DMS153 (cell line): ENCODE measurements around the gene P2RX4.
A peak's percentile ranks its signal among the peaks of the same experiment; 100 is the strongest.
"Not testable (repeated sequence)": the region's sequence is repeated elsewhere in the genome, so short reads cannot be mapped to it uniquely, and the experiment has no call there.

Experiments
- DNase-seq: peaks from one replicate; lab custom pipeline; 2025; lab: John Stamatoyannopoulos, UW

Gene P2RX4, protein sequence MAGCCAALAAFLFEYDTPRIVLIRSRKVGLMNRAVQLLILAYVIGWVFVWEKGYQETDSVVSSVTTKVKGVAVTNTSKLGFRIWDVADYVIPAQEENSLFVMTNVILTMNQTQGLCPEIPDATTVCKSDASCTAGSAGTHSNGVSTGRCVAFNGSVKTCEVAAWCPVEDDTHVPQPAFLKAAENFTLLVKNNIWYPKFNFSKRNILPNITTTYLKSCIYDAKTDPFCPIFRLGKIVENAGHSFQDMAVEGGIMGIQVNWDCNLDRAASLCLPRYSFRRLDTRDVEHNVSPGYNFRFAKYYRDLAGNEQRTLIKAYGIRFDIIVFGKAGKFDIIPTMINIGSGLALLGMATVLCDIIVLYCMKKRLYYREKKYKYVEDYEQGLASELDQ

DNA sequence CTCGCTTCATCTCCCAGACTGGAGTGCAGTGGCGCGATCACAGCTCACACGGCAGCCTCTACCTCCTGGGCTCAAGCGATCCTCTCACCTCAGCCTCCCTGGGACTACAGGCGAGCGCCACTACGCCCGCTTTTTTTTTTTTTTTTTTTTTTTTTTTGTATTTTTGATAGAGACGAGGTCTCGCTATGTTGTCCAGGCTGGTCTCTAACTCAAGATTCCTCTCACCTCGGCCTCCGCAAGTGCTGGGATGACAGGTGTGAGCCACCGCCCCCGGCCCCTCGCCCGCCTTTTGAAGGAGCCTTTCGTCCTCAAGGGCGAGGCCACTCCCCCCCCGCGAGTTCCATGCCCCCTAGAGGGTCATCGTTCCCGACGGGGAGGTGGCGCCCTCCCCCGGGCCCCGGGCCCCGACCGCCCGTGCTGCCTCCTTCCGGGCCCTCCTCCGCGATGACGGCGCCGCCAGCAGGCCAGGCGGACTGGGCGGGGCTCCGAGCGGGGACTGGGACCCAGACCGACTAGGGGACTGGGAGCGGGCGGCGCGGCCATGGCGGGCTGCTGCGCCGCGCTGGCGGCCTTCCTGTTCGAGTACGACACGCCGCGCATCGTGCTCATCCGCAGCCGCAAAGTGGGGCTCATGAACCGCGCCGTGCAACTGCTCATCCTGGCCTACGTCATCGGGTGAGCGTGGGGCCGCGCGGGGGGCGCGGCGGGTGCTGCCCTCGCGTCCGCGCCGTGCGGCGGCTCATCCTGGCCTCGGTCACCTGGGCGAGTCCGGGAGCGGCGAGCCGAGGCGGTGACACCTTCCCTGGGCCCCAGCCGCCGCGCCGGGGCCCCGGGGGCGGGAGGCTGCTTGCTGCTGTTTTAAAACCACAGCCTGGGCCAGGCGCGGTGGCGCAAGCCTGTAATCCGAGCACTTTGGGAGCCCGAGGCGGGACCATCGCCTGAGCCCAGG is at the start of gene P2RX4:
TSS of gene P2RX4 (plus strand) at position 506 of the 949 bp plus-strand sequence. CDS start at position 542, 36 bp downstream.
- peak; percentile 66 for DNase-seq

DNA sequence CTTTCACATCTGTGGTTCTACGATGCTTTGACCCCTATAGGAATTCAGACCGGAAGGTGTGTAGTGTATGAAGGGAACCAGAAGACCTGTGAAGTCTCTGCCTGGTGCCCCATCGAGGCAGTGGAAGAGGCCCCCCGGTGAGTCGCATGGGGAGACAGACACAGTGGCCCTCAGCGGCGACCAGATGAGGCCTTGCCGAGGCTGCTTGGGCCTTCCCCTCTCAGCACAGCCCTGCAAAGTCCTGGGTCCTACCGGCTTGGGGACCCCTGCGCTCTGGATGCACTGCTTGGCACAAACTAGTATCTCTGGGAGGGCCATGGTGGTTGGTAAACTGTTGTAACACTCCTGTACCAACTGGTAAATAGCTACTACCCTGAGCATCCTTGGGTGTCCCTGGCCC is 47.5 kb upstream of the P2RX4 start:
- DNase-seq, result no peak

DNA sequence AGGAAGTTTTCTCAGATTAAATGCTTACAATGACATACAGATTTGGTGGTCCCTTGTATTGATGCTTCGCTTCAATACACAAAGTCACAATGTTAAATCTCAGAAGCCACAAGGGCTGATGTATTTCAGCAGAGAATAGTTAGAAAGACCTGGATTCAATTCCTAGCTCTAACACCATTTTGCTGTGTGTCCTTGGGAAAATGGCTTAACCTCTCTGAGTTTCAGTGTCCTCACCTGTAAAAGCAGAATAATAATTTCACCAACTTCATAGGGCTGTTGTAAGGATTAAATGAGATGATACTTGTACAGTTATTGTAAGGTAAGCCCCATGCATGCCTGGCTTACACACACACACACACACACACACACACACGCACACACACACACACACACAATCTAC is 46.9 kb upstream of the P2RX4 start:
- DNase-seq, result no peak

DNA sequence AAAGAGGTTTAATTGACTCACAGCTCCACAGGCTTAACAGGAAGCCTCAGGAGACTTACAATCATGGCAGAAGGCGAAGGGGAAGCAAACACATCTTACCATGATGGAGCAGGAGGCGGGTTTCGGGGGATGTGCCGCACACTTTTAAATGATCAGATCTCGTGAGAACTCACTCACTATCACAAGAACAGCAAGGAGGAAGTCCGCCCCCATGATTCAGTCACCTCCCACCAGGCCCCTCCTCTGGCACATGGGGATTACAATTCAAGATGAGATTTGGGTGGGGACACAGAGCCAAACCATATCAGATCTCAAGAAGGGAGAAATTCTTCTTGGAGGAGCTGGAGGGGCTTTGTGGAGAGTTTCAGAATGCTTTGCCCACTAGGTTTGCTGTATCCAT is 45.1 kb upstream of the P2RX4 start:
- DNase-seq, result not testable (repeated sequence)

DNA sequence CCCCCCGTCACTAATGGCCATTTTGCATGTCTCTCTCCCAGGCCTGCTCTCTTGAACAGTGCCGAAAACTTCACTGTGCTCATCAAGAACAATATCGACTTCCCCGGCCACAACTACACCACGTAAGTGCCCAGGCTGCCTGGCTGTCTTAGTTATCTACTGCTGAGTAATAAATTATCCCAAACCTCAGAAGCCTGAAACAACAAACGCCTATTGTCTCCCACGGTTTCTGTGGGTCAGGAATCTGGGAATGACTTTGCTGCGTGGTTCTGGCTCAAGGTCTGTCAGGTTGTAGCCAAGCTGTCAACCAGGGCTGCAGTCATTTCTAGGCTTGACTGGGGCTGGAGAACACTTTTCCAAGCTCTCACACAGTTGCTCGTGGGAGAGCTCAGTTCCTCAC is 44.6 kb upstream of the P2RX4 start:
- no peak for DNase-seq

DNA sequence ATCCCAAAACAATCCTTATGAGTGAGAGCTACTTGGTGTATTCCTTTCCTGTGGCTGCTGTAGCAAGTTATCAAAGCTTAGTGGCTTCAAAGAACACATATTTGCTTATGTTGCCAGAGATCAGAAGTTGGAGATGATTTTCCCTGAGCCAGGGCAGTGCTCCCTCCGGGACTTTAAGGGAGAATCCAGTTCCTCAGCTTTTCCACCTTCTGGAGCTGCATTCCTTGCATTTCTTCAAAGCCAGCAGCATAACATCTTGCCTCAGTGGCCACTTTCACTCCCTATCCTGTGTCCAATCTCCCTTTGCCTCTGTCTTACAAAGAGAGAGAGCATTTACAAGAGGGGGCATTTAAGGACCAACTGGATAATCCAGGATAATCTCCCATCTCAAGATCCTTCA is 43.6 kb upstream of the P2RX4 start:
- no peak for DNase-seq

DNA sequence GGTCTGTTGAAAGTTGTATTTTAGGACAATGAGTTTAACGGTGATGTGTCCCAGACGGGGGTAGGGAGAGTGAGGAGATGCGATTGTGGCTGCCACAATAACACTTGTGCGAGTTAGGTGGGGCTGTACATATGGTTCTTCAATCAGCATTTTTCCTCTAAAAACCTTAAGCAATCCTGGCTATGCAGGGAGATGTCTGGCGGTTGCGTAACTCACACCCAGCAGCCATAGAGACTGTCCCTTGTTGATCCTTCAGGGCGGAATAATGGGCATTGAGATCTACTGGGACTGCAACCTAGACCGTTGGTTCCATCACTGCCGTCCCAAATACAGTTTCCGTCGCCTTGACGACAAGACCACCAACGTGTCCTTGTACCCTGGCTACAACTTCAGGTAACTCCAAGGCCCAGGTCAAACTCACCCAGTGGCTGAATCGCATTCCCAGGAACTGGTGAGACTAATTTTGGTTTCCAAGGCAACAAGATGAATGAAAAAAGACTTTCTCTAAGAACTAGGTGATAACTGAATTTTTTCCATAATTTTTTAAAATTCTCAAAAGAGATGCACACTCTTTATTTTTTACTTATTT is 42.6 kb upstream of the P2RX4 start:
- DNase-seq, result no peak

DNA sequence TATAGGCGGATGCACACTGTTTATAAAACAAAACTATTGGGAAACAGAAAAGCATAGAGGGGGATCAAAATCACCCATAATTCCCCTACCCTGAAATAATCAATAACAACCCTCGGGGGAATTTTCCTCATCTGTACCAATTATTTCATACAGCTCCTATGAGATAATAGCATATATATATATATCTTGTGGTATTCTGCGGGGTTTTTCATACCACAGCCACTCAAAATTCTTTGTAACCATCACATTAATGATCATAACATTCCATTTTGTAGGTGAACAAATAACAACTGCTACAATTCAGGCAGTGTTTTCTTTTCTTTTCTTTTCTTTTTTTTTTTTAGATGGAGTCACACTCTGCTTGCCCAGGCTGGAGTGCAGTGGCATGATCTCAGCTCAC is 42.0 kb upstream of the P2RX4 start:
- DNase-seq, result no peak

DNA sequence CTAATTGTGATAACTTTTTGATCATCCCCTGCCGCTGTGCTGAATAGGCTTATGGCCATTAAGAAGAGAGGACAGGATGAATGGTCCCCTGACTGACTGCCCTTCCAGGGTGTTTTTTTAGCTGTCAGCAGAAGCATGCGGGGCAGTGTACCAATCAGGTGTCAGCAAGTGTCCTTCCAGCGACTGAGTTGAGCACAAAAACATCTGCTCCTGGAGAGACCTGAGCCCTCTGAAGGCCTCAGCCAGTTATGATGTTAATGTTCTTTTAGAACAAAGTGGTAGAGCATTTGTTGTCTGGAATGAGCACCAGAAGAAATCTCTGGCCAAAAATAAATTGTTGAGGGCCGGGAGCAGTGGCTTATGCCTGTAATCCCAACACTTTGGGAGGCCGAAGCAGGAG is 39.8 kb upstream of the P2RX4 start:
- DNase-seq, result no peak

DNA sequence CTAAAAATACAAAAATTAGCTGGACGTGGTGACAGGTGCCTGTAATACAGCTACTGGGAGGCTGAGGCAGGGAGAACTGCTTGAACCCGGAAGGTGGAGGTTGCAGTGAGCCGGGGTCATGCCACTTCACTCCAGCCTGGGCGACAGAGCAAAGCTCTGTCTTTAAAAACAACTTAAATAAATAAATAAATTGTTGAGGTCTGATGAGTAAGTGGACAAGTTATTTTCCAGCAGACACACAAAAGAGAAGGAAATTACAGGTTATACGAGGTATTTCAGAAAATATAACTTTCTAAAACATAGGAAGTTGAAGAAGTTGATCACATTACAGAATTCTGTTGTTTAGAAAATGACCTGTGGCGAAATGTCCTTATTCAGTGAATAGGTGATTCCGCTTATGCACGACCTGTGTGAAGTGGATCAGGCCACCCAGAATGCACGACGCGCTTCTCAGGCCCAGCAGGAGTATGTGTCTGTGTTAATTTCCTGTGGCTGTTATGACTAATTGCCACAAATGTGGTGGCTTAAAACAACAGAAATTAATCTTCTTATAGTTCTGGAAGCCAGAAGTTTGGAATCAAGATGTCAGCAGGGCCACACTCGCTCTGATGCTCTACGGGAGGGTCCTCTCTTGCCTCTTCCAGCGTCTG is 39.2 kb upstream of the P2RX4 start:
- no peak for DNase-seq

DNA sequence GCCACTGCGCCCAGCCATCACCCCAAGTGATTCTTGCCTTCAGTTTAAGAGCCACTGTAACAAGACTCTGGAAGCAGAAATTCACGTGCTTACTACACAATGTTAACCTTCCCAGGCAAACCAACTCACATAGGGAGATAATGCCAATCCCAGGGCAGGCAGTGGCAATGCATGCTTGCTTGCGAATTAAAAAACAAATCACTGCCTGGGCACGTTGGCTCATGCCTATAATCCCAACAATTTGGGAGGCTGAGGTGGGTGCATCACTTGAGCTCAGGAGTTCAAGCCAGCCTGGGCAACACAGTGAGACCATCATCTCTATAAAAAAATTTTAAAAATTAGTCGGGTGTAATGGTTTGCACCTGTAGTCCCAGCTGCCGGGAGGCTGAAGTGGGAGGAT is 37.8 kb upstream of the P2RX4 start:
- DNase-seq, result no peak

DNA sequence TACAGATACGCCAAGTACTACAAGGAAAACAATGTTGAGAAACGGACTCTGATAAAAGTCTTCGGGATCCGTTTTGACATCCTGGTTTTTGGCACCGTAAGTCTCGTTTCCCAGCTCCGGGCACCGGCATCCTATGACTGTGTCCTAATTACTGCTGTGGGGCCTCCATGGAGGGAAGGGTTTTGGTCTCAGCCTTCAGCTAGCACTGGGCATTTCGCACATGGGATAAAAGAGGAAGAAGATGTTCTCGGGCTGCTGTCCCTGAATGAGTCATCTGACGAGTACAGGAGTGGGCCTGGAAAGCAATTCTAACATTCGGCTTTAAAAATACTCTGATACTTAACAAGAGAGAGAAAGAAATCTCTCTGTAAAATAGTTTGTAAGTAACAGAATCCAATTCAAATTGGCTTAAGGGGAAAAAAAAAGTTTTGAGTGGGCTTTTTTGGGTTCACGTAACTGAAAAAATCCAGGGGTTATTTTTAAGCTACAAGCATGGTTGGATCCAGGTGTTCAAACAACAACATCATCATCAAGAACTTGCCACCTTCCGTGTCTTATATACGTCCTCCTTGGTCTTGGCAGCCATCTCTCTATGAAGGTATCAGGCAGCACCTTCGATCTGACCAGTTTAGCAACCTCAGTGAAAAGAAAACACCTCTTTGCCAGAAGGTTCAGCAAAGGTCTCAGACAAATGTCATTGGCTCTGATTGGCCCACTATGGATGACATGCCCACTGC is 34.4 kb upstream of the P2RX4 start:
- DNase-seq, result no peak

DNA sequence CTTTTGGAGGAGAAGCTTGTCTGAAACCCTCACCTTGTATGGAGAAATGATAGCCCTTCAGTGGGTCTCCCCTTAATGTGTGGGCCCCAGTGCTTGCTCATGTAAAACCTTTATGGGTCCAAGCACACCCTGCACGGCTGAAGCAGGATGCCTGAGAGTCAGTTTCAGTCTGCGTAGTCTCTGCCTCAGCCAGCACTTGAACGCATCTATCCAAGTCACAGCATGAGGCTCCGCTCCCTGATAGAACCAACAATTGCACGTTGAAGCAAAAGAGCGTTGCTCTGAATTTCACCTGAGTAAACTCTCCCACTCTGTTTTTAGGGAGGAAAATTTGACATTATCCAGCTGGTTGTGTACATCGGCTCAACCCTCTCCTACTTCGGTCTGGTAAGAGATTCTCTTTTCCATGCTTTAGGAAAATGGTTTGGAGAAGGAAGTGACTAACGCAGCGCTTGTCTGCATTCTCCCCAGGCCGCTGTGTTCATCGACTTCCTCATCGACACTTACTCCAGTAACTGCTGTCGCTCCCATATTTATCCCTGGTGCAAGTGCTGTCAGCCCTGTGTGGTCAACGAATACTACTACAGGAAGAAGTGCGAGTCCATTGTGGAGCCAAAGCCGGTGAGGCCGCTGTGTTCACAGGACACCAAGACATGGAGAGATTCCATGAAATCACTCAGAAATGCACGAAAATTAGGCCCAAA is 33.0 kb upstream of the P2RX4 start:
- no peak for DNase-seq

DNA sequence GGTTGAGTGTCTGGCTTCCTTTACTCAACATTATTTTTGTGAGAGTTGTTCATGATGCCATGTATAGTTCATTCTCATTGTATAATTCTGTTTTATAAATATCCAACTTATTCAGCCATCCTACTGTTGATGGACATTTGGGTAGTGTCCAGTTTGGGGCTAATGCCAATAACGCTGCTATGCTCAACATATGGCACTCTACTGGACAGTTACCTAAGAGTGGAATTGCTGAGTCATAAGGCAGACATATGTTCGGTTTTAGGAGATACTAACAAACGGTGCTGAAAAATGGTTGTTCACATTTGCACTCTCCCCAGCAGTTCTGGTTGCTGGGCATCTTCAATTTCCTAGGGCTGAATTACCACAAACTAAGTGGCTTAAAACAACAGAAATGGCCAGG is 28.7 kb upstream of the P2RX4 start:
- no peak for DNase-seq

DNA sequence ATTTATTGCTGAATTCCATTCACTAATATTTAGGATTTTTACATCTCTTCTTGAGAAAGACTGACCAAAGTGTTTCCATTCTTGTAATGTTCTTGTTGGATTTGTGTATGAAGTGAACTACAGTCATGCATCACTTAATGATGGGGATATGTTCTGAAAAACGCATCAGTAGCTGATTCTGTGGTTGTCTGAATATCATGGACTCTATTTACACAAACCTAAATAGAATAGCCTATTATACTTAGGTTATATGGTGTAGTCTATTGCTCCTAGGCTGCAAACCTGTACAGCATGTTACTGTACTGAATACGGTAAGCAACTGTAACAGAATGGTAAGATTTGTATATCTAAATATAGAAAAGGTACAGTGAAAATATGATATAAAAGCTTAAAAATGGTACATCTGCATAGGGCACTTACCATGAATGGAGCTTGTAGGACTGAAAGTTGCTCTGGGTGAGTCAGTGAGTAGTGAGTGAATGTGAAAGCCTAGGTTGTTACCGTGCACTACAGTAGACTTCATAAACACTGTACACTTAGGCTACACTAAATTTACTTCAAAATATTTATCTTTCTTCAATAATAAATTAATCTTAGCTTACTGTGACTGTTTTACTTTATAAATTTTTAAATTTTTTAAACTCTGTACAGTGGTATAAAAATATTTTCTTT is 27.6 kb upstream of the P2RX4 start:
- DNase-seq, result no peak

DNA sequence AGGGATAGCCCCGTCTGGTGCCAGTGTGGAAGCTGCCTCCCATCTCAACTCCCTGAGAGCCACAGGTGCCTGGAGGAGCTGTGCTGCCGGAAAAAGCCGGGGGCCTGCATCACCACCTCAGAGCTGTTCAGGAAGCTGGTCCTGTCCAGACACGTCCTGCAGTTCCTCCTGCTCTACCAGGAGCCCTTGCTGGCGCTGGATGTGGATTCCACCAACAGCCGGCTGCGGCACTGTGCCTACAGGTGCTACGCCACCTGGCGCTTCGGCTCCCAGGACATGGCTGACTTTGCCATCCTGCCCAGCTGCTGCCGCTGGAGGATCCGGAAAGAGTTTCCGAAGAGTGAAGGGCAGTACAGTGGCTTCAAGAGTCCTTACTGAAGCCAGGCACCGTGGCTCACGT is 25.5 kb upstream of the P2RX4 start:
- DNase-seq, result peak; percentile 86

DNA sequence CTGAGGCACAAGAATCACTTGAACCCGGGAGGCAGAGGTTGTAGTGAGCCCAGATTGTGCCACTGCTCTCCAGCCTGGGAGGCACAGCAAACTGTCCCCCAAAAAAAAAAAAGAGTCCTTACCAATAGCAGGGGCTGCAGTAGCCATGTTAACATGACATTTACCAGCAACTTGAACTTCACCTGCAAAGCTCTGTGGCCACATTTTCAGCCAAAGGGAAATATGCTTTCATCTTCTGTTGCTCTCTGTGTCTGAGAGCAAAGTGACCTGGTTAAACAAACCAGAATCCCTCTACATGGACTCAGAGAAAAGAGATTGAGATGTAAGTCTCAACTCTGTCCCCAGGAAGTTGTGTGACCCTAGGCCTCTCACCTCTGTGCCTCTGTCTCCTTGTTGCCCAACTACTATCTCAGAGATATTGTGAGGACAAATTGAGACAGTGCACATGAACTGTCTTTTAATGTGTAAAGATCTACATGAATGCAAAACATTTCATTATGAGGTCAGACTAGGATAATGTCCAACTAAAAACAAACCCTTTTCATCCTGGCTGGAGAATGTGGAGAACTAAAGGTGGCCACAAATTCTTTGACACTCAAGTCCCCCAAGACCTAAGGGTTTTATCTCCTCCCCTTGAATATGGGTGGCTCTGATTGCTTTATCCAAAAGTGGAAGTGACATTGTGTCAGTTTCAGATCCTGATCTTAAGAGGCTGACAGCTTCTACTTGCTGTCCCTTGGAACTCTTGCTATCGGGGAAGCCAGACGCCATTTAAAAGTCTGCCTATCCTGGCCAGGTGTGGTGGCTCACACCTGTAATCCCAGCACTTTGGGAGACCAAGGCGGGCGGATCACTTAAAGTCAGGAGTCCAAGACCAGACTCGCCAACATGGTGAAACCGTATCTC is 24.7 kb upstream of the P2RX4 start:
- no peak for DNase-seq

DNA sequence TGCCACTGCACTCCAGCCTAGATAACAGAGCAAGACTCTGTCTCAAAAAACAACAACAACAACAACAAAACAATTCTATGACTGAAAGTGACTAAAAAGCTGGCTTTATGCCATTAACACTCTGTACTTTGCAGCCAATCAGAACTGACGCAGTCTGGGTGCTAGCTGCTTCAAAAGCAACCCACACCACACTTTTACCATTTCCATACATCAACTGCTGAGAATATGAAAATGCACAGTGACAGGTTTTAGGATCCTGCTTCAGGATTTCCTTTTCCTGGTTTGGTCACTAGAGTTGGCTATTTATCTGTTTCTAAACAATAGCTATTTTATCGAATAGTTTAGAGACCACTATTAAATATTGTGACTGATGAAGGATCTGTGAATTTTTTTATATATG is 23.1 kb upstream of the P2RX4 start:
- DNase-seq, result no peak

DNA sequence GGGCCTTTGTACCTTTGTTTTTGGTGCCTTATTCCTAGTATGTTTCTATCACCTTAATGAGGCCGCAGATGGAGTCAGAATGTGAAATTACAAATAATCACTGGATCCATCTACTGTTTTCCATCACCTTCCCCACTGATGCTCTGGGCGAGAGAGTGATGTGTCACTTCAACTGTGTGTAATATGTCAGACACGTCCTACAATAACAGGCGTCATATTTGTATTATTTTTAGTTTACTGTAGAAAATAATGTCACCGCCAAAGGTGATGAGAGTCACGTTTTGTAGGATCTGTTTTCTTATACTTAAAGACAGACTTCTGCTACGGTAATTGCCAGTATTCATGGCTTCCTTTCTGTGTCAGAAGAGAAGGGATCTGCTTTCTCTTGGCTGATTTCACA is 22.4 kb upstream of the P2RX4 start:
- DNase-seq, result no peak
